Left ventricle myocardium inferior (tissue), 1 donor: Measurements from ENCODE around the gene CRIP3. TPM values are rescaled to one million over a fixed set of nuclear protein-coding genes. Genes with fewer than 3 reads are reported as not detected.

Source experiments
- DNase-seq: peaks from one replicate; pipeline ENCODE4 v3.0.0-alpha.2; 2020
- H3K27ac ChIP-seq: fragments of 200-600 bp; replicated peaks from 2 replicates; pipeline ENCODE4 v1.8.0; 2021
- H3K27me3 ChIP-seq: fragments of 200-600 bp; 2 replicates; pipeline ENCODE4 v1.8.0; 2021; ENCODE audit warnings: low read depth
- H3K36me3 ChIP-seq: fragments of 200-600 bp; 2 replicates; pipeline ENCODE4 v1.8.0; 2021
- H3K4me1 ChIP-seq: fragments of 200-600 bp; 2 replicates; pipeline ENCODE4 v1.8.0; 2021
- H3K4me3 ChIP-seq: fragments of 200-600 bp; 2 replicates; pipeline ENCODE4 v1.8.0; 2021; ENCODE audit warnings: mild to moderate bottlenecking, moderate library complexity
- H3K9me3 ChIP-seq: fragments of 200-600 bp; replicated peaks from 2 replicates; pipeline ENCODE4 v1.8.0; 2021
- intact Hi-C: fragments of 100-400 bp; cut with micrococcal nuclease; formaldehyde crosslinking; loops from one replicate; pipeline ENCODE4 v1.11.0; 2022
- total RNA-seq: library from RNA; stranded (reverse); fragmentation: NEBNext Ultra II Directional; extraction: Animal tissue kit (Norgen Biotek cat#: 25700); gene quantifications from one replicate; pipeline ENCODE4 v1.2.1, GENCODE V29; 2021
- TF ChIP-seq, protein P1 (sequence below): fragments of 200-600 bp; IDR thresholded peaks from 2 replicates; pipeline ENCODE4 v1.8.0; 2021; ENCODE audit warnings: antibody characterized with exemption, mild to moderate bottlenecking, borderline replicate concordance
- donor health status: DM: no; HTN: yes; CAD: no; lungs with severe emphysema.

CRIP3 gene
- total RNA-seq, 1 donor from 2014 or later = 42.3 TPM

- Histone ChIP-seq H3K36me3 (no peaks in the 10 kb centered on the region), H3K9me3 (no peaks in the 10 kb centered on the region), H3K27me3 (peaks cover 45% of the 10 kb centered on the region), H3K4me1 (no peaks in the 10 kb centered on the region), H3K4me3 (no peak overlapping the region), H3K27ac (no peak overlapping the region)
- intact Hi-C loops = no loop called here
- TF ChIP-seq, protein P1, sequence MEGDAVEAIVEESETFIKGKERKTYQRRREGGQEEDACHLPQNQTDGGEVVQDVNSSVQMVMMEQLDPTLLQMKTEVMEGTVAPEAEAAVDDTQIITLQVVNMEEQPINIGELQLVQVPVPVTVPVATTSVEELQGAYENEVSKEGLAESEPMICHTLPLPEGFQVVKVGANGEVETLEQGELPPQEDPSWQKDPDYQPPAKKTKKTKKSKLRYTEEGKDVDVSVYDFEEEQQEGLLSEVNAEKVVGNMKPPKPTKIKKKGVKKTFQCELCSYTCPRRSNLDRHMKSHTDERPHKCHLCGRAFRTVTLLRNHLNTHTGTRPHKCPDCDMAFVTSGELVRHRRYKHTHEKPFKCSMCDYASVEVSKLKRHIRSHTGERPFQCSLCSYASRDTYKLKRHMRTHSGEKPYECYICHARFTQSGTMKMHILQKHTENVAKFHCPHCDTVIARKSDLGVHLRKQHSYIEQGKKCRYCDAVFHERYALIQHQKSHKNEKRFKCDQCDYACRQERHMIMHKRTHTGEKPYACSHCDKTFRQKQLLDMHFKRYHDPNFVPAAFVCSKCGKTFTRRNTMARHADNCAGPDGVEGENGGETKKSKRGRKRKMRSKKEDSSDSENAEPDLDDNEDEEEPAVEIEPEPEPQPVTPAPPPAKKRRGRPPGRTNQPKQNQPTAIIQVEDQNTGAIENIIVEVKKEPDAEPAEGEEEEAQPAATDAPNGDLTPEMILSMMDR = no peak
- DNase-seq = no peak
These were observed 25.1 kb downstream of the CRIP3 start for GRCh38 chr6:43283514-43283901.

DNA sequence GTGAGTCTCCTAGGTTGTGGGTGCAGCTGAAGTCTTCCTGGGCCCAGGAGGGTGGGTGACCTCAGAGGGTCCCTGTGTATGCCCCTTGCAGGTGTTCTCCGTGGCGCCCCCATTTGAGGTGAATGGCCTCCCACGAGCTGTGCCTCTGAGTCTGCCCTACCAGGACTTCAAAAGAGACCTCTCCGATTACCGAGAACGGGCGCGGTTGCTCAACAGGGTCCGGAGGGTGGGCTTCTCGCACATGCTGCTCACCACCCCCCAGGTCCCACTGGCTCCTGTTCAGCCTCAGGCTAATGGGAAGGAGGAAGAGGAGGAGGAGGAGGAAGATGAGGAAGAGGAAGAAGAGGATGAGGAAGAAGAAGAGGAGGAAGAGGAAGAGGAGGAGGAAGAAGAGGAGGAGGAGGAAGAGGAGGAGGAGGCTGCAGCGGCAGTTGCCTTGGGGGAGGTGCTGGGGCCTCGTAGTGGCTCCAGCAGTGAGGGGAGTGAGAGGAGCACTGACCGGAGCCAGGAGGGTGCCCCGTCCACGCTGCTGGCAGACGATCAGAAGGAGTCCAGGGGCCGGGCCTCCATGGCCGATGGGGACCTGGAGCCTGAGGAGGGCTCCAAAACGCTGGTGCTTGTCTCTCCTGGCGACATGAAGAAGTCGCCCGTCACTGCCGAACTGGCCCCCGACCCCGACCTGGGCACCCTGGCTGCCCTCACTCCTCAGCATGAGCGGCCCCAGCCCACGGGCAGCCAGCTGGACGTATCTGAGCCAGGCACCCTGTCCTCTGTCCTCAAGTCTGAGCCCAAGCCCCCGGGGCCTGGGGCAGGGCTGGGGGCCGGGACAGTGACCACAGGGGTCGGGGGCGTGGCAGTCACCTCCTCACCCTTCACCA lies 25.8 kb downstream of the CRIP3 start:
- Histone ChIP-seq H3K36me3 (no peaks in the 10 kb centered on the region), H3K27me3 (peaks cover 45% of the 10 kb centered on the region), H3K4me1 (no peaks in the 10 kb centered on the region), H3K9me3 (no peaks in the 10 kb centered on the region), H3K27ac (no peak overlapping the region), H3K4me3 (no peak overlapping the region)
- TF ChIP-seq, protein P1 = no peak
- intact Hi-C loops = no loop called here
- no peak for DNase-seq

DNA sequence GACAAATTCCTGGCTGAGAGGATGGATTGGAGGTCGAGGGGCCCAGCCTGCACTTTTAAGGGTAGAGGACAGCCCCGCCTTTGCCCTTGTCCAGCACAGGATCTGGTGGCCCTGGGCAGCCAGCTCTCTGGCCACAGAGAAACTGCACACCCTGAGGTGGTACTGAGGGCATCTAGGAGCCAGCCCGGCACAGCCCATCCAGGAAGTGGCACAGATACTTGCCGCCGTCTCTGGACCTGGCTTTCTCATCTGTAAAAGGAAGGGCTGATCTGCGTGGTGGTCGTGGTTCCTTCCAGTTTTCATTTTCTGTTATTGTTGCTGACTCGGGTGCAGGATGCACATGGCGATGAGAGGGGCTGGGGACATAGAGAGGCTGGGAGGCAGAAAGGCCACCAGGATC lies 26.6 kb downstream of the CRIP3 start:
- Histone ChIP-seq H3K4me3 (no peak overlapping the region), H3K9me3 (no peaks in the 10 kb centered on the region), H3K4me1 (no peaks in the 10 kb centered on the region), H3K27ac (no peak overlapping the region), H3K27me3 (peaks cover 51% of the 10 kb centered on the region), H3K36me3 (no peaks in the 10 kb centered on the region)
- intact Hi-C loops = no loop called here
- TF ChIP-seq, protein P1 = no peak
- no peak for DNase-seq

- Histone ChIP-seq H3K27me3 (peaks cover 59% of the 10 kb centered on the region), H3K27ac (no peak overlapping the region), H3K4me3 (no peak overlapping the region), H3K4me1 (peaks cover 12% of the 10 kb centered on the region), H3K9me3 (no peaks in the 10 kb centered on the region), H3K36me3 (no peaks in the 10 kb centered on the region)
- DNase-seq = no peak
- TF ChIP-seq, protein P1 = no peak
- intact Hi-C loops = no loop called here
These were observed 28.4 kb downstream of the CRIP3 start for GRCh38 chr6:43280234-43280633.

DNA sequence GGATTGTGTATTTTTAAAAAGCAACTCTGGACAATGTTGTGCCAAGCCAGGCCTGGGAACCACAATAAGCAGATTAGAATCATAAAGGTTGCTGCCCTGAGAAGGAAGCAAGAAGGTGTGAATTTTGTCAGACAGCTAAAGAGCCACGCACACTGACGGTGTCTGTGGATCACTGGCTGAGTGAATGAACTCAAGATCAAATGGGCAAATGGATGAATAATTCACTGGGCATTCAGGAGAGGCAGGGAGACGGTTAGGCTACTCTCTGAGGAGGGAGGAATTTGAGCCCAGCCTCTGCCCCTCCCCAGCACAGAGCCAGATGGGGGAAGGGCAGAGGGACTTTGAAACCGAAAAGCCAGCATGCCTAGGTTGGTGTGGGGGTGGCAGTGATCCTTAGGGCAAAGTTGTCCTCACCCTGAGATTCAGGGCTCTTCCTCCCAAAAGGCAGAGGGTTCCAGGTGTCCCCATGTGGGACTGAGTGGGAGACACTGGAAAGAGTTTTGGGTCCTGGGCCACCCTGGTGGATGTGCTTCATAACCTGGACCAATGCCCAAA lies 30.0 kb downstream of the CRIP3 start:
- no peaks in the 10 kb centered on the region for H3K9me3 ChIP-seq
- H3K4me1 ChIP-seq = peaks cover 18% of the 10 kb centered on the region
- H3K27ac ChIP-seq = no peak overlapping the region
- intact Hi-C loops = no loop called here
- H3K27me3 ChIP-seq = peaks cover 59% of the 10 kb centered on the region
- H3K36me3 ChIP-seq = no peaks in the 10 kb centered on the region
- no peak overlapping the region for H3K4me3 ChIP-seq
- TF ChIP-seq, protein P1 = no peak
- no peak for DNase-seq
